PC-3 (cell line): ENCODE data around the gene PNPLA4.

ENCODE experiments used
- EZH2 ChIP-seq: fragments of 300-600 bp; sonication (generic); IDR thresholded peaks from one replicate; pipeline ENCODE4 v1.6.1; 2017; ENCODE audit warnings: antibody characterized with exemption, mild to moderate bottlenecking, low read length; ENCODE audit not compliant: unreplicated experiment
- EZH2phosphoT487 ChIP-seq: fragments of 300-600 bp; sonication (generic); IDR thresholded peaks from 2 replicates; pipeline ENCODE4 v1.6.1; 2018; ENCODE audit warnings: mild to moderate bottlenecking, antibody characterized with exemption, low read length, borderline replicate concordance
- TF ChIP-seq, protein P1 (sequence below): fragments of 300-600 bp; sonication (generic); conservative IDR thresholded peaks from 2 replicates; pipeline ENCODE4 v1.5.1; 2017; ENCODE audit warnings: antibody characterized with exemption, low read depth, mild to moderate bottlenecking, low read length

GRCh38 chrX:7972586-7972985 is 45.4 kb upstream of the PNPLA4 start:
- TF ChIP-seq EZH2 (no peak), EZH2phosphoT487 (no peak)
- TF ChIP-seq, protein P1, sequence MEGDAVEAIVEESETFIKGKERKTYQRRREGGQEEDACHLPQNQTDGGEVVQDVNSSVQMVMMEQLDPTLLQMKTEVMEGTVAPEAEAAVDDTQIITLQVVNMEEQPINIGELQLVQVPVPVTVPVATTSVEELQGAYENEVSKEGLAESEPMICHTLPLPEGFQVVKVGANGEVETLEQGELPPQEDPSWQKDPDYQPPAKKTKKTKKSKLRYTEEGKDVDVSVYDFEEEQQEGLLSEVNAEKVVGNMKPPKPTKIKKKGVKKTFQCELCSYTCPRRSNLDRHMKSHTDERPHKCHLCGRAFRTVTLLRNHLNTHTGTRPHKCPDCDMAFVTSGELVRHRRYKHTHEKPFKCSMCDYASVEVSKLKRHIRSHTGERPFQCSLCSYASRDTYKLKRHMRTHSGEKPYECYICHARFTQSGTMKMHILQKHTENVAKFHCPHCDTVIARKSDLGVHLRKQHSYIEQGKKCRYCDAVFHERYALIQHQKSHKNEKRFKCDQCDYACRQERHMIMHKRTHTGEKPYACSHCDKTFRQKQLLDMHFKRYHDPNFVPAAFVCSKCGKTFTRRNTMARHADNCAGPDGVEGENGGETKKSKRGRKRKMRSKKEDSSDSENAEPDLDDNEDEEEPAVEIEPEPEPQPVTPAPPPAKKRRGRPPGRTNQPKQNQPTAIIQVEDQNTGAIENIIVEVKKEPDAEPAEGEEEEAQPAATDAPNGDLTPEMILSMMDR: no peak
